ENCODE results near the gene TEX264.
"Not testable (repeated sequence)": the region's sequence is repeated elsewhere in the genome, so short reads cannot be mapped to it uniquely, and the experiment has no call there.

Gene TEX264

GRCh38 chr3:51717947-51718346 lies 46.9 kb downstream of the TEX264 start:
- no peak for DNase-seq

DNA sequence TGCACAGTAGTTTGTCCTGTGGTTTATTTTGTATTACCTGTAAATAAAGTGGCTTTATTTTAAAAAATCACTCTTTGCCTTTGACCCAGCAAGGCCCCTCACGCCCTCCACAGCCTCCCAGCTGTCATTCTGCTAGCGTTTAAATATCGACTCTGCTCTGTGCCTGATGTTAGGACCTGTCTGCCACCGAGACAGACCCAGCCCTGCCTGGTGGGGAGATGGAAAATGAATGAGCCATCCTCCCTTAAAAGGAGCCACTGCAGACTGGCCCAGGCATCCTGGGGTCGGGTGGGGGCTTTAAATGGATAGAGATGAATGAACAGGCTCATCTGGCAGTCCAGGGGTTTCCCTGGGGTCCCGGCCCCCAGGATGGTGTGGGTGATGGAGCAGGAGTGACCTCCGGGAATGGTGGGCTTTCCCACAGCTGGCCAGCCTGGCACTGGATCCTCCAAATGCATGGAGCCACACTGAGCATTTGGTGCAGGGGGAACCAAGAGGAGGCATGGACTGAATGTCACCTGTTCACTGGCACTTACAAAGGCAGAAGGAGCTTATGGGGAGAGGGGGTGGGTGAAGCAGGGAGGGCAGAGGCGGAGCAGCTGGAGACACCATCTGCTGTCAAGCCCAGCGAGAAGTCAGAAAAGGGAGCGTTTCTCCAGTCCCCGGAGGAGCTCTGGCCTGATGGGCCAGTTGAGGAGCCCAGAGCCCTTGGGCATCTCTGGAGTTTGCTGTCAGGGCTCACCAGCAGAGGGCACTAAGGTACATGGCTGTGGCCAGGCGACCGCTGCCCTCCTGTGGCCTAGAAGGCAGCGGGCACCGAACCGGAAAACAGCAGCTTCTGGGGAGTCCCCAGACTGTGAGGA lies 47.7 kb downstream of the TEX264 start:
- DNase-seq: peak; percentile 58

DNA sequence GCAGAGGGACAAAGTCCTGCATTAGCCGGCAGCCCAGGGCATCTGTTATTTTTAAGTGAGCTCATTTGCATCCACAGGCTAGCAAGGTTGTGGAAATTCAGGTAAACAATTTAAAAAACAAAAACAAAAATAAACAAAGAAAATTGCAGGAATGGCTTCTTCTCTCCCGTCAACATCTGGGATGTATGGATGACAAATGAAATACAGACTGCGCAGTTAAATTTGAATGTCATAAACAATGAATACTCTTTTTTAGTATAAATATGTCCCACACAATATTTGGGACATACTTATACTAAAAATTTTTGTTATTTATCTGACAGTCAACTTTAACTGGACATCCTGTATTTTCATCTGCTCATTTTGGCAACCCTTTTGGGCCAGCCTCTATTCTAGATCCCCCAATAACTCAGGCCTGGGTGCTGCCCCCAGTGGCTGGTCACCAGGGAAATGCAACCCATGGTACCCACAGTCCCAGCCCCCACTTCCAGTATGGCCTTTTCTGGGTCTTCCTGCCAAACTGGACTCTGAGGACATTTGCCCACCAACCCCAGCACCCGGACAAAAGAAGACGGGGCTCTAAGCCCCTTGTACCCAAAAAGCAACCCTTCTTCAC lies 48.5 kb downstream of the TEX264 start:
- DNase-seq: no peak

GRCh38 chr3:51720292-51721061 lies 49.4 kb downstream of the TEX264 start:
- DNase-seq: no peak

GRCh38 chr3:51721062-51721745 lies 50.2 kb downstream of the TEX264 start:
- DNase-seq: no peak

DNA sequence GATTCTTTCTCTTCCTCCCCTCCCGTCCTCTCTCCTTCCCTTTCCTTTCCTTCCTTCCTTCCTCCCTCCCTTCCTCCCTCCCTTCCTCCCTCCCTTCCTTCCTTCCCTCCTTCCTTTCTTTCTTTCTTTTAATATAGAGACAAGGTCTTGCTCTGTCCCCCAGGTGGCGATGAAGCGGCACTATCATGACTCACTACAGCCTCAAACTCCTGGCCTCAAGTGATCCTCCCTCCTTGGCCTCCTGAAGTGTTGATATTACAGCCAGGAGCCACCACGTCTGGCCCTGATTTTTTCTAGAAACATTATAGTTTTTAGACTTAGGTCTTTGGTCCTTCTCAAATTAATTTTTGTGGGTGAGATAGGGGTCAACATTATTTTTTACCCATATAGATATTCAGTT lies 51.3 kb downstream of the TEX264 start:
- DNase-seq: no peak

DNA sequence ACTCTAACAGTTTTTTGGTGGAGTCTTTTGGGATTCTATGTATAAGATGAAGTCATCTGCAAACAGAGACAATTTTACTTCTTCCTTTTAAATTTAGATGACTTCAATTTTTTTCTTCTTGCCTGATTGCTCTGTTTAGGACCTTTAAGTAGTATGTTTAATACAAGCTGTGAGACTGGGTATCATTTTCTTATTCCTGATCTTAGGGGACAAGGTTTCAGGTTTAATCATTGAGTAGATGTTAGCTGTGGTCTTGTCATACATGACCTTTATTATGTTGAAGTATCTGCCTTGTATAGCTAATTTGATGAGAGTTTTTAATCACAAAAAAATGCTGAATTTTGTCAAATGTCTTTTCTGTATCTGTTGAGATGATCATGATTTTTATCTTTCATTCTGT lies 56.4 kb downstream of the TEX264 start:
- no peak for DNase-seq

DNA sequence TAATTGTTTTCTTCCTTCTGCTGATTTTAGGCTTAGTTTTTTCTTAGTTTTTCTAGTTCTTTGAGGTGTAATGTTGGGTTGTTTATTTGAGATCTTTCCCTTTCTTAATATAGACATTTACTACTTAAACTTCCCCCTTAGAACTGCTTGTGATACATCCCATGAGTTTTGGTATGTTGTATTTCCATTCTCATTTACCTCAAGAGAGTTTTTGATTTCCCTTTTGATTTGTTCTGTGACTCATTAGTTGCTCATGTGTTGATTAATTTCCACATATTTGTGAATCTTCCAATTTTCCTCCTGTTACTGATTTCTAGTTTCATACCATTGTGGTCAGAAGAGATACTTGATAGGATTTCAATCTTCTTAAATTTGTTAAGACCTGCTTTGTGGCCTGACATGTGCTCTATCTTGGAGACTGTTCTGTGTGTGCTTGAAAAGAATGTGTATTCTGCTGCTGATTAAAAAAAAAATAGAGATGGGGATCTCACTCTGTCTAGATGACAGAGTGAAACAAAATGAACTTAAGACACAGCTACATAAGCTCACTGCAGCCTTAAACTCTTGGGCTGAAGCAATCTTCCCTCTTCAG lies 58.1 kb downstream of the TEX264 start:
- no peak for DNase-seq

DNA sequence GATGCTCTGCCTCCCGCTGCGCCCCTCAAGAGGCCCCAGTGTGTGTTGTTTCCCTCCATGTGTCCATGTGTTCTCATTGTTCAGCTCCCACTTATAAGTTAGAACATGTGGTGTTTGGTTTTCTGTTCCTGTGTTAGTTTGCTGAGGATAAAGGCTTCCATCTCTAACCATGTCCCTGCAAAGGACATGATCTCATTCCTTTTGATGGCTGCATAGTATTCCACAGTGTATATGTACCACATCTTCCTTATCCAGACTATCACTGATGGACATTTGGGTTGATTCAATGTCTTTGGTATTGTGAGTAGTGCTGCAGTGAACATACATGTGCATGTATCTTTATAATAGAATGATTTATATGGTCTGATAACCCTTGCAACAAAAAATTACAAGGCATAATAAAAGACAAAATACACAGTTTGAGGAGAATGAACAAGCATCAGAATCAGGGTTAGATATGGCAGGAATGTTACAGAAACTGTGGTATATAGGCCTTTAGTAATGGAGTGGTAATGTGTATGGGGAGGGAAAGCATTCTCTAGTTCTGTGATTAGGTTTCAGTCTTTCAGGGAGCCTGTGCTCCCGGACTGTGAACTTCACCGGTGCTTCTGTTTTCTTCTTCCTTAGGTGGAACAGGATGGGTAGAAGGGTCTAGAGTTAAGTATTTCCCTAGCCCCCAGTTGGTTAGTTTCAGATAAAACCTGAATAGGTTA lies 63.0 kb downstream of the TEX264 start:
- DNase-seq: no peak

DNA sequence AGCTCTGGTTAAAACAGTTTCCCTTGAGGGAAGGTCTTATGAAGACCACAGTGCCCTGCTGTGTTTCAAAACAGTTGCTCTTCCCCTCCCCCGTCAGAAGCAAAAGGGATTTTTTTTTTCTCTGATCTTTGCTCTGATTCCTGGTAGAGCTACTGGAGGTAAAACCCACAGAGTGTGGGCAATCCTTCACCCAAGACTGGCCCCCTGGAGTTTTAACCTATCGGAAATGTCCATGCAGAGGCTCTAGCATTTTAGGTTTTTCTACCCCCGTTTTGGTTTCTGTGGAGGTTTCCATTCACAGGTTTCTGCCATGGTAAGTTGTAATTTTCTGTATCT lies 63.5 kb downstream of the TEX264 start:
- no peak for DNase-seq

DNA sequence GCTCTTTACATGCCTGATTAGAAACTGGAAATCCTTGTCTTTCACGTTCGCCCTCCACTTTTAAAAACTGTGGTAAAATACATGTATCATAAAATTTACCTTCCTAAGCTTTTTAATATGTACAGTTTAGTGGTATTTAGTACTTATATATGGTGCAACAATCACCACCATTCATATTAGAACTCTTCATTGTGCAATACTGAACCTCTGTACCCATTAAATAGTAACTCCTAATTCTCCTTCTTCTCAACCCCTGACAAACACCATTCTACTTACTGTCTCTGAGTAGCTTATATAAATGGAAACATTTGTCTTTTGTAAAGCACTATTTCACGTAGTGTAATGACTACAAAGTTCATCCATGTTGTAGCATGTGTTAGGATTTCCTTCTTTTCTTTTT lies 64.0 kb downstream of the TEX264 start:
- DNase-seq: no peak

DNA sequence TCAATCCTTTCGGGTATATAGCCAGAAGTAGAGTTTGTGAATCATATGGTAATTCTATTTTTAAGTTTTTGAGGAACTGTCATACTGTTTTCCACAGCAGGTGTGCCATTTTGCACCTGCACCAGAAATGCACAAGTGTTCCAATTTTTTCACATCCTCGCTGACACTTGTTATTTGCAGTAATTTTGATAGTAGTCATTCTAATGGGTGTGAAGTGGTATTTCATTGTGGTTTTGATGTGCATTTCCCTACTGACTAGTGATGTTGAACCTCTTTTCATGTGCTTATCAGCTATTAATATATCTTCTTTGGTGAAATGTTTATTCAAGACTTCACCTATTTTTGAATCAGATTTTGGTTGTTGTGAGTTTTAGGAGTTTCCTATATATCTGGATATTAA lies 64.9 kb downstream of the TEX264 start:
- no peak for DNase-seq

- DNase-seq: no peak
Measured at GRCh38 chr3:51739110-51739509, 68.1 kb downstream of the TEX264 start.

DNA sequence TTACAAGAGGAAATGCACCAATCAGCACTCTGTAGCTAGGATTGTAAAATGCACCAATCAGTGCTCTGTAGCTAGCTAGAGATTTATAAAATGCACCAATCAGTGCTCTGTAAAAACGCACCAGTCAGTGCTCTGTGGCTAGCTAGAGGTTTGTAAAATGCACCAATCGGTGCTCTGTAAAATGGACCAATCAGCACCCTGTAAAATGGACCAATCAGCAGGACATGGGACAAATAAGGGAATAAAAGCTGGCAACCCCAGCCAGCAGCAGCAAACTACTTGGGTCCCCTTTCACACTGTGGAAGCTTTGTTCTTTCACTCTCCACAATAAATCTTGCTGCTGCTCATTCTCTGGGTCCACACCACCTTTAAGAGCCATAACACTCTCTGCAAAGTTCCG lies 71.3 kb downstream of the TEX264 start:
- not testable (repeated sequence) for DNase-seq

- peak; percentile 40 for DNase-seq
Measured at GRCh38 chr3:51742978-51743377, 71.9 kb downstream of the TEX264 start.

GRCh38 chr3:51747840-51748239 lies 76.8 kb downstream of the TEX264 start:
- no peak for DNase-seq

DNA sequence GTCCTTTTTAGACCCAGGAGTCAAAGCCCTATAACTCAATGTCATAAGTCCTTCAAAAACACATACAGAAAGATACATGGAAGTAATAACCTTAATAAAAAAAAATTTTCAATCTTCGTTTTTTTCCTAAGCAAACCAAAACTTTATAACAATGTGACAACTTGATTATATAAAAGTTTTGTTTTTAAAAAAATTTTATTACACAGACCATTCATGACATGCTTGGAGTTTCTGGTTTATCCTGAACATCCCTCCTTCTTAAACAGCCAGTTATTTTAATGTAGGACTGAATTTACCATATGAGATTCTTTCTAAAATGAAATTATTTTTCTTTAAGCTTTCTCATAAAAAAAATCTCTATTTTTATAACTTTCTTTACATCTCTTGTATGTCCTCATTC lies 77.3 kb downstream of the TEX264 start:
- no peak for DNase-seq

DNA sequence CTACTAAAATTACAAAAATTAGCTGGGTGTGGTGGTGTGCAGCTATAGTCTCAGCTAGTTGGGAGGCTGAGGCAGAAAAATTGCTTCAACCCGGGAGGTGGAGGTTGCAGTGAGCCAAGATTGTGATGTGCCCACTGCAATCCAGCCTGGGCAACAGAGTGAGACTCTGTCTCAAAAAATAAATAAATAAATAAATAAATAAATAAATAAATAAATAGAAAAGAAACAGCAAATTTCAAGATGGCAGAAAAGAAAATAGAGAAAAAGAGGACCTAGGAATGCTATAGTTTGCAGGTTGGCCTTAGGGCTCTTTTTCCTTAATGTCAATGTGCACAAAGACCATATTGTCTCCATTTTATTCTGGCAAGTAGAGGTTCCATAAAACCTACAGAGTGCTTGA lies 79.8 kb downstream of the TEX264 start:
- no peak for DNase-seq

GRCh38 chr3:51751287-51751686 lies 80.2 kb downstream of the TEX264 start:
- DNase-seq: no peak
